Suprapubic skin (tissue), 3 donors: ENCODE measurements around the gene PANX1.

Source experiments
- POLR2A ChIP-seq, 2 donors: fragments of 450-650 bp; IDR thresholded peaks; one replicate each; pipeline ENCODE4 v1.6.1; 2017; ENCODE audit warnings: antibody characterized with exemption in 2 of 2, mild to moderate bottlenecking in 2 of 2, moderate library complexity in 2 of 2
- TF ChIP-seq, protein P1 (sequence below), 2 donors: fragments of 200-600 bp in 1 of 2; fragments of 450-650 bp in 1 of 2; sonication (generic) in 1 of 2; IDR thresholded peaks; one replicate each; pipeline ENCODE4 v1.5.1; 2016 to 2019; ENCODE audit warnings: antibody characterized with exemption in 2 of 2, mild to moderate bottlenecking in 1 of 2, moderate library complexity in 1 of 2

GRCh38 chr11:94181943-94182342 is 53.3 kb downstream of the PANX1 start:
- no peak for TF ChIP-seq POLR2A (IDR thresholded peaks at IDR 0.05)
- TF ChIP-seq, protein P1, sequence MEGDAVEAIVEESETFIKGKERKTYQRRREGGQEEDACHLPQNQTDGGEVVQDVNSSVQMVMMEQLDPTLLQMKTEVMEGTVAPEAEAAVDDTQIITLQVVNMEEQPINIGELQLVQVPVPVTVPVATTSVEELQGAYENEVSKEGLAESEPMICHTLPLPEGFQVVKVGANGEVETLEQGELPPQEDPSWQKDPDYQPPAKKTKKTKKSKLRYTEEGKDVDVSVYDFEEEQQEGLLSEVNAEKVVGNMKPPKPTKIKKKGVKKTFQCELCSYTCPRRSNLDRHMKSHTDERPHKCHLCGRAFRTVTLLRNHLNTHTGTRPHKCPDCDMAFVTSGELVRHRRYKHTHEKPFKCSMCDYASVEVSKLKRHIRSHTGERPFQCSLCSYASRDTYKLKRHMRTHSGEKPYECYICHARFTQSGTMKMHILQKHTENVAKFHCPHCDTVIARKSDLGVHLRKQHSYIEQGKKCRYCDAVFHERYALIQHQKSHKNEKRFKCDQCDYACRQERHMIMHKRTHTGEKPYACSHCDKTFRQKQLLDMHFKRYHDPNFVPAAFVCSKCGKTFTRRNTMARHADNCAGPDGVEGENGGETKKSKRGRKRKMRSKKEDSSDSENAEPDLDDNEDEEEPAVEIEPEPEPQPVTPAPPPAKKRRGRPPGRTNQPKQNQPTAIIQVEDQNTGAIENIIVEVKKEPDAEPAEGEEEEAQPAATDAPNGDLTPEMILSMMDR (IDR thresholded peaks at IDR 0.05): no peak
